Stimulated activated CD4-positive, alpha-beta T cell treated with anti-CD3 and anti-CD28 coated beads, TNF-alpha, amount 100 ng/mL, for 24 hours (primary cell): ENCODE data around the gene PSMB7.

ENCODE experiments used
- DNase-seq, 3 experiments: peaks; one replicate each; pipeline ENCODE4 v3.0.0-alpha.2; 2020; ENCODE audit warnings: low read depth in 3 of 3

The PSMB7 gene

GRCh38 chr9:124345751-124346281 is 69.4 kb downstream of the PSMB7 start:
- no peak for DNase-seq

DNA sequence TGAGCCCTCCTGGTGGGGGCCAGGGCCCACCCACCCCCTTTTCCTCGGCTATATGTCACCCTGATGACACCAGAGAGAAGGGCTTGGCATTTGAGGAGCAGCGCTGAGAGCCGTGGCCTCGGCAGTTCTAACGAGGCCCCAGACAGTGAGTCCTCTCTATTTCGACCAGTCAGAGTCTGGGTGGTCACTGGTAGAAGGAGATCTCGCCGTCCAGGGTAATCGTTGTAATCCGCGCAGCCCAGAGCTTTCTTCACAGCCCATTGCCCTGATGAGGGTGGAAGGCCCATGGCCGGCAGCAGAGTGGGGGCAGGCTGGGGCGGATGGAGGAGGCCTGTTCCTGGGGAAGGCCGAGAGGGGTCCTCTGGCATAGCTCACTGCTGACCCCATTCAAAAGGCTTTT is 70.2 kb downstream of the PSMB7 start:
- no peak for DNase-seq

DNA sequence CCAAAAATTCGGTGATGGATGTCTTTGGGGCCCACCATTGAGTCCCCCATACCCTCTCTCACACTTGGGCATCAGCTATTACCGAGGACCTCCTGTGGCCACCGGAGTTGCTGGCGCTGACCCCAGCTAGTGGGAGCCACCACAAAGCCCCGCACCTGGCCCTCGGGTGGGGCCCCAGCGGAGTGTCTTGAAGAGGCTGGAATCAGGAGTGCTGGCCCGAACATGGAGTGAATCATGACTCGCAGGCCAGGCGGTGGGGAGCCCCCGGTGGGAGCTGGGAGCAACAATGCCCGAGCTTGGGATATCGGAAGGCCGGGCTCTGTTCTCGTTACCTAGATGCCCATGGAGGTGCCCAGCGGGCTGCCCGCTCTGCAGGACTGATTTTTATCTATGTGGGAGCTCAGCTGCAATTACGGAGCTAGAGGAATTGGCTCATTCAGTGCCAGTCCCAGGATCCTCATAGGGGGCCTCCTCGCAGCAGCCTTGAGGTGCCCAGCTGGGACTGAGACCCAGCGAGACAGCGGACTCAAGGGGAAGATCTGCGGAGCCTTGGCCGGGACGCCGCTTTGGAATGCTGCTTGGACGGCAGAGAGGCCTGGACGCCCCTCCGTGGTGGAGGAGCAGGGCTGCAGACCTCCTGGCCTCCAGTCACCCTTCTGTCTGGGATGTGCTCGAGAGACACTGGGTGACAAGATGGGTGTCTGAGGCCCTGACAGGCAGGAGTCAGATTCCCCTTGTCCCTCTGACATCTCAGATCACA is 70.8 kb downstream of the PSMB7 start:
- DNase-seq: no peak

- DNase-seq: no peak
Measured at GRCh38 chr9:124343533-124344290, 71.5 kb downstream of the PSMB7 start.

DNA sequence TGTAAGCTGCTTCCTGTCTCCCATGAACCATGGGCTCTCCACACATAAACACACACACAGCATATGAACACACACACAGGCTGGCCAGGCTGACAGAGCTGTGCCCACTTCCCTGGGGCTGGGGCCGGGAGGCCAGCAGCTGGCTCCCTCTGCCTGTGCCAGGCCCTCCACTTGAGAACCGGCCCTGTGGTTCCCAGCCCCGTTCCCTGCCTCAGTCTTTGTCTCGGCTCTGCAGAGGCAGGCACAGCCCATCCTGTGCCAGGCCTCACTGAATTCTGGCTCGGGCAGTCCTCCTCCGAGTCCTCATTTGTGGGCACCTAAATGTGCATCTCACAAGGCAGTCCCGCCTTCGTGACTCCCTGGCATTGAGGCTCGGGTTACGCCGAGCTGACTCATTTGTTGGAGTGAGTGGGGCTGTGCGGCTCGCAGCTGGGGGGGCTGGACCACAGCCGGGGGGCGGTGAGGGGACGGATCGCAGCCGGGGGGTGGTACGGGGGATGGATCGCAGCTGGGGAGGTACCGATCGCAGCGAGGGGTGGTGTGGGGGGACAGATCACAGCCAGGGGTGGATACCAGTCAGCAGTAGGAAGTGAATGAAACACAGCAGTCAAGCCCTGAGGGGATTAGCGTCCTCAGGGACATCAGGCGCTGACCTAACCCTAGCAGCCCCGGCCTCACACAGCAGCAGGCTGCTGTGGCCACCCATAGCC is 72.3 kb downstream of the PSMB7 start:
- no peak for DNase-seq

DNA sequence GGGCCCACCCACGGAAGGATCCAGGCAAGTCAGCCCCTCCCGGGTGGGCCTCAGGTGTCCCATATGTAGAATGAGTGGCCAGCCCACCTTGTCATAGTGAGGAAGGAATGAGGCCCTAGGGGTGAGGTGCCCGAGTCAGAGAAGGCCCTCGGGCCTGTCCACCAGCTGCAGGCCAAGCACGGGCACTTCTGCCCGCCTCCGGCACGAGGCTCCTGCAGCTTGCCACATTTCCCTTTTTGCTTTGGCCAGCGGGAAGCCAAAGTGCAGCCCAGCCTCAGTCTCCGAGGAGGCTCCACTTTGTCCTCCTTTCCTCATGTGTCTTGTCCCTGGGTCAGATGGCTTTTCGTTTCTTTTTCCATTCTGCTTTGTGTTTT is 72.9 kb downstream of the PSMB7 start:
- no peak for DNase-seq

GRCh38 chr9:124341455-124342170 is 73.6 kb downstream of the PSMB7 start:
- DNase-seq: no peak

- no peak for DNase-seq
Measured at GRCh38 chr9:124340219-124341069, 74.8 kb downstream of the PSMB7 start.

DNA sequence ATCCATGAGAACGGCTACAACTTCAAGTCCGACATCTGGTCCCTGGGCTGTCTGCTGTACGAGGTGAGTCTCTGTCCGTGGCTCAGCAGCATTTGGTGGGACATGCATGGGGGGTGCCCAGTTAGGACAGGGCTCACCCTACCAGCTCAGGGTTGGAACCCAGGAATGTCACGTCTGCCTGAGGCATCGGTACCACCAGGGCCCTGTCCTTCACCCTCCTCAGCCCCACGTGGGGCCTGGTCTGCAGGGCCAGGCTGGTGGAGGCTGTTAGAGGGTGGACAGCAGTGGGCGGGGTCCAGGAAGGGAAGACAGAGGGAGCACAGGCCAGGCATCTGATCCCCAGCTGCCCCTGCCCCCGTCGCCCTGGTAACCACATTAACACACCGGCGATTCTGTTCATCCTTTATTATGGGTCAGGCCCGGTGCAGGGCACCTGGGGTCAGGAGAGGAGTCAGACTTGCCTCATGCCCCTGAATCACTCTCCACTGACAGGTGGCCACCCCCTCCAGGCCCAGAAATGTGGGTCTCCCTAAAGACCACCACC is 75.6 kb downstream of the PSMB7 start:
- no peak for DNase-seq

- DNase-seq: no peak
Measured at GRCh38 chr9:124337562-124337961, 77.7 kb downstream of the PSMB7 start.

DNA sequence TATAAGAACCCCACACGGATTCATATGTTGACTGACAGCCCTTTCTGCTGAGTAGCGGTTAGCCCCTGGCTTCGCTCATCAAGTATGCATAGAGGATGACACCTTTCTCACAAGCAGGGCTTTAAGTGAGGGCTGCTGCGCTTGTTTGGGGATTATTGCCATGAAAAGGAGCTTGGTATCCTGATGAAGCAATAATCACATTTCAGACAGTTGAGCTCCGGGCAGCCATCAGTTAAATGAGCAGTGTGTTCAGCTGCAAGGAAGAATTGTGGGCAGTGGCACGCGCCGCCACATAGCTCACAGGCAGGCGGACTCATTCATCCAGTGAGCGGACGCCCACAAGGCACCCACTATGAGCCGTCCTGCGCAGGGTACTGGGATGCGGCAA is 79.9 kb downstream of the PSMB7 start:
- DNase-seq: no peak

DNA sequence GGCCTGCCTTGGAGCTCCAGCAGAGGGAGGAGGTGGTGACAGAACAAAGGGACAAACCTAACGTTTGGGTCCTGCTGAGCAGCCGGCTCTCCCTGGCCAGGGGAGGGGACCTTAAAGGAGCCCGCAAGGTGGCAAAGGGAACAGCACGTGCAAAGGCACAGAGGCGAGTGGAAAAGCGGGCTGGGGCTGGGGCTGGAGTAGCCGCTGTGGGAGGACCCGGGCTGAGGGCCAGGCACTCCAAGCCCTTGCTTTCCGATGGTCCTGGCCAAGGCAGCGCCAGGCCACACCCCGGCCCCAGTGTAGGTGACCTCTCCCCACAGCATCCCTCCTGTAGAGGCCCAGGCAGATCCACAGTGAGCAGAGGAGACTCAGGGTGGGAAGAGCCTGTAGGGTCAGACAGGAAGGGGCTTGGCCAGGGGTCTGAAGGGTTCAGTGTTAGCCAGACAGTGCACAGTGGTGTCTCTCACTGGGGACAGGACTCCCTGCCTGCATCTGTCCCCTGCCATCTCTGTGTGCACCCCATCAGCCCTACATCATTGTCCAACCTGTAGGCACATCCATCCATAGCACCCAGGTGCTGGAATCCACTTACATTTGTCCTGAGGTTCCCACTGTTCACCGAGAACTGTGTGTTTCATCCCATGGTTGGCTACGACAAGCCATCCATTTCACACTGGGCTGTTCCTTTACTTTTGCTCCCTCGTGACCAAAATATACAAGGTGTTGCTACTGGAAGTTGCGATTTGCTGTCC is 80.5 kb downstream of the PSMB7 start:
- DNase-seq: no peak

- no peak for DNase-seq
Measured at GRCh38 chr9:124333203-124333579, 82.1 kb downstream of the PSMB7 start.

DNA sequence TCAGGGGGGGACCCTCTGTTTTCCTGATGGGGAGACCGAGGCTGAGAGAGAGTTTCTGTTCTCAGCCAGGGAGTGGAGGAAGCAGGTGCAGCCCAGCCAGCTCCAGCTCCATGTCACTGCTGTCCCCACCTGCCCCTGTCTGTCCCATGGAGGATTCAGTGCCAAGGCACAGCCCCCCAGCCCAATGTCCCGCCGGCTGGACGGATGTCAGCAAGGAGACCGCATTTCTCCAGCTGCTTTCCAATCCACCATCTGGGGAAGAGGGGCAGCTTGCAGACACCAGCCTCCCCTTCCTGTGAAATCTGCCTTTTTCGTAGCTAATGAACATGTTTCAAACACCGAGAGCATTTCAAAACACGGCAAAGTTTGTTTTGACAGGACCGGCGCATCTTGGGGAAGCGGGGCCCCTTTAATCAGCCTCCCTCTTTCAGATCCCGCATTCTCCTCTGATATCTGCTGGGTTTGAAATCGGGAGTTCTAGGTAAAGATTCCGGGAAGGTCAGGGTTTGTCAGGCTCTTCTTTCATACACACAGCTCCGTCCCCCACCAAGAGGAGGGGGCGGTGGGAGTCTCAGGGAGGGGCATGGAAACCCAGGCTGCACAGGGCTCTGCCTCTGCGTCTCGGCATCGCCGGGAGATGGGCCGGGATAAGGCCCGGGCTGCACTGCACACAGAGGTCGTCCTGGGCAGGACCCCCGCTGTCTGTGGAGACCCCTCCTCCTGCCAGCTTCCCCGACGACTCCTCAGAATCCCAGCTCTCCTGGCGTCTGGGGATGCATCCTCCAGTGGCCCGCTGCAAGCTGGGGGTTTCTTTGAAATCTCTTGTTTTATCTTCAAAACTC is 82.7 kb downstream of the PSMB7 start:
- no peak for DNase-seq

- no peak for DNase-seq
Measured at GRCh38 chr9:124331580-124331979, 83.7 kb downstream of the PSMB7 start.

DNA sequence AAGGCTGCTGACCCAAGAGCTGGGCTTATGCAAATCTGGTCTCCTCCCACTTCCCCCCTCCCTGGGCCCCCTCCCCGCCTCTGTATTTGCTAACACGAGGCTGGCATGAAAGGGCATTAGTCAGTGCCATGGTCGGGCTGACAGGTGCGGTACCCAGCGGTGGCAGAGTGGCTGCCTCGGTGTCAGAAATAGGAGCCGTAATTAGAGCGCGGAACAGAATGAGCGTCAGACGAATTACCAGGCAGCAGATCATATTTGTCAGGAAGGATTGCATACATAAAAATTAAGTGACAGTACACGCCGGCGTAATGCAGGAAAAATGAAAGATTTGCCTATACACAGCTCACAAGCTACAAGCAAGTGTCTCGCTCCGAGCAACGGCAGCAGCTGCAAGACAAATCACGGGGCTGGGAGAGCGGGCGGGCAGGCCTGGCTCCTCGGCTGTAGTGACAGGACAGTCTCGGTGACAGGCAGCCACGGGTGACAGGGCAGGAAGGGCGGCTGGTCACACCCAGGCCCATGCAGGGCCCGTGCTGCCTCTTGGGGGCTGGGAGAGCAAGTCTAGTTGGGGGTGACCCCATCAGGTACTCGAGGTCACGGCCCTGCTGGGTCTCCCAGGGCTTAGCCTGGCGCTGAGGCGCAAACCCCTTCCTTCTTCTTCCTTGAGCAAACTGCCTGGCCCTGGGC is 85.1 kb downstream of the PSMB7 start:
- DNase-seq: no peak

DNA sequence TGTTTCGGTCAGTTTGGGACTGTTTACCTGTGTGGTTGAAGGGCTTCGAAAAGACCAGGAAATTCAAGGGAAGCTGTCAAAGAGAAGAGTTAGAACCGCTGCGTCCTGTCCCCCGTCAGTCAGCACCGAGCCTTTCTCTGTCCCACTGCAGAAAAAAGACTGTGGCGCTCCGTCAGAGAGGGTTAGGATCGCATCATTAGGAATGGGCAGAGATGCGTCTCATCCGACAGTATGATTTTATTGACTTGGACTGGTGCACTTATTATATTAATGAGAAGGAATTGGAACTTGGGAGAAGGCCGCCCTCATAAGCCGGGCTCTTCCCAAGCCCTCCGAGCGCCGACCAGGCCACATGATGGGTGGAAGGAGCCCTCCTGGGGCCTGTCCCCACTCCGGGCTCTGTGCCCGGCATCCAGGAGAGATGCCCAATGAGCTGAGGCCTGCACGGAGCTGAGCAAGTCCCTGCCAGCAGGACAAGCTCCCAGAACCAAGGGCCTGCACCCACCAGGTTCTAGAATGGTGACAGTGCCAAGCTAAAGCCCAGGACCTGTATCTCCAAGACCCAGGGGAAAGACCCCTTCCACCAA is 85.9 kb downstream of the PSMB7 start:
- DNase-seq: no peak

GRCh38 chr9:124328285-124328684 is 87.0 kb downstream of the PSMB7 start:
- DNase-seq: no peak
